GM12873 (cell line): Measurements from ENCODE around the gene METTL22.

Experiments
- CTCF ChIP-seq: IDR thresholded peaks from 2 replicates; pipeline ENCODE4 v1.5.1; 2012; ENCODE audit warnings: low read depth, mild to moderate bottlenecking, moderate library complexity, low read length, control low read depth; ENCODE audit not compliant: insufficient read depth; ENCODE audit errors: missing control alignments

The METTL22 gene, protein sequence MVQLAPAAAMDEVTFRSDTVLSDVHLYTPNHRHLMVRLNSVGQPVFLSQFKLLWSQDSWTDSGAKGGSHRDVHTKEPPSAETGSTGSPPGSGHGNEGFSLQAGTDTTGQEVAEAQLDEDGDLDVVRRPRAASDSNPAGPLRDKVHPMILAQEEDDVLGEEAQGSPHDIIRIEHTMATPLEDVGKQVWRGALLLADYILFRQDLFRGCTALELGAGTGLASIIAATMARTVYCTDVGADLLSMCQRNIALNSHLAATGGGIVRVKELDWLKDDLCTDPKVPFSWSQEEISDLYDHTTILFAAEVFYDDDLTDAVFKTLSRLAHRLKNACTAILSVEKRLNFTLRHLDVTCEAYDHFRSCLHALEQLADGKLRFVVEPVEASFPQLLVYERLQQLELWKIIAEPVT

DNA sequence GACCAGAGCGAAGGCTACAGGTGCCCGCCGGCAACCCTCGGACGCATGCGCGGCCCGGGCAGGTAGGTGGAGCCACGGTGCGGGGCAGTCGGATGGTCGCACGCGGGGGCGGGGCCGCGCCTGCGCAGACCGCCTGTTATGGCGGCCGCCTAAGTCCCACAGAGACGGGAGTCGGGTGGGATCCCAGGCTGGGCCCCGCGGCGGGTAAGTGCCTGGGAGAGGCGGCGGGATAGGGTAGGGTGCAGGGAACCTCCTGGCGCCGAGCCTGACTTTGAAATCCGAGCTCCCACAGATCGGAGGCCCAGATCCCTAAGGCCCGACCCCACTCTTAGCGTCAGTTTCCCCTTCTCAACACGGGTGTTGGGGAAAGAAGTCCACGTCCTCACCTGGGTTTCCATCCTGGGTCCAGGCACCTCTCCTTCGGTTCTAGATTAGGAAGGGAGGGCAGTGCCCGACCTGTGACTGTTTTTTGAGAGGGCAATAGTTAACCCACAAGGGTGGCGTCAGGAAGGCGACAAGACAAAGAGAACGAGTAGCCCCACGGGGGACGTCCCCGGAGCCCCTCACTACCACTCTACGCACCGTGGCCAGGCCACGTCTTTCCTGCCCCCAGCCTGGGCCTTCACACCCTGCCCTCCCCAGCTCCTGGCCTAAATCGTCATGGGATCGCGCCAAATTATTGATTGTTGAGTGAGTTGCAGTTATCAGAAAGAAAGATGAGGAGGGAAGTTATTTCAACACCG is at the start of gene METTL22:
METTL22 (plus strand) TSS at position 127 of the 743 bp plus-strand sequence. CDS start 3,968 bp downstream, outside the sequence.
- TF ChIP-seq CTCF, result no peak

DNA sequence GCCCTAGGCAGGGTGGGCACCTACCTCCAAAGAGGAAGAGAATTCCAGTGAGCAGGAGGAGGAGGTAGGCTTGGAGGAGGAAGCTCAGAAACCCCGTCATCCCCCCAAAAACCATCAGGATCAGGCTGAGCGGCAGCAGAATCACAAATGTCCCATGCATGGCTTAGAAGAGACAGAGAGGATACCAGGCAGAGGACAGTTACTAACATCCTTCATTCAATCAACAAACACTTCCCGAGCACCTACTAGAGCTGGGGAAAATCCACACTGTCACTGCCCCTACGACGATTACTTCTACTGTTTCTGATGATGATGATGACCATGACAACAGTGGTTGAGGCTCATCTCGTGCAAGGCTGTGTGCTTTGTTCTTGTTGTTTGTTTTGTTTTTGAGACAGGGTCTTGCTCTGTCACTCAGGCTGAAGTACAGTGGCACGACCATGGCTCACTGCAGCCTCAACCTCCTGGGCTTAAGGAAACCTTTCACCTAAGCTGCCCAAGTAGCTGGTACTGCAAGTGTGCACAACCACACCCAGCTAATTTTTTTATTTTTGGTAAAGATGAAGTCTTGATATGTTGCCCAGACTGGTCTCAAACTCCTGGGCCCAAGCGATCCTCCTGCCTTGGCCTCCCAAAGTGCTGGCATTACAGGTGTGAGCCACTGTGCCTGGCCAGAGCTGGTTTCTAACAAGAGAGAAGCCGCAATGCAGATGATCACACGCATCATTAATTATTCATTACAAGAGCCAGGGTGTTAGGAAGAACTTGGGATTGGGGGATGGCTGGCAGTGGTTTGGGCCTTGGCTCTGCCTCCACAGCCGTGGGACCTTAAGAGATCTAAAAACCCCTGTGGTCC is 49.2 kb upstream of the METTL22 start:
- TF ChIP-seq CTCF, result no peak

GRCh38 chr16:8572919-8573724 is 48.4 kb upstream of the METTL22 start:
- TF ChIP-seq CTCF, result peak; percentile 54

DNA sequence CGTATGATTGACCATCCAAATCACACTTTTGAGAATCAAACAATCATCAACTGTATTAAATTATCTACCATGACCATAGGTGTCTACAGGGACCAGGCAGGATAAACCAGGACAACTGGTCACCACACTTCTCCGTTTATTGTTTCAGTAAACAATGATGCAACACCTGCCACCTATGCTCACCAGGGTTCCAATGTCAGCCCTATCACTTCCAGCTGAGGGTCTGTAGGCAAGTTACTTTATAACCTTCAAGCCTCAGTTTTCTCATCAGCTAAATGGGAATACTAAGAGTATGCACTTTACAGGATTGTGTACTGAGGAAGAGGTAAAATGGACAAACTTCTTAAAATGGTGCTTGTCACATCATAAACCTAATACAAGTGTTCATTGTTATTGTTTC is 46.1 kb upstream of the METTL22 start:
- TF ChIP-seq CTCF, result no peak

DNA sequence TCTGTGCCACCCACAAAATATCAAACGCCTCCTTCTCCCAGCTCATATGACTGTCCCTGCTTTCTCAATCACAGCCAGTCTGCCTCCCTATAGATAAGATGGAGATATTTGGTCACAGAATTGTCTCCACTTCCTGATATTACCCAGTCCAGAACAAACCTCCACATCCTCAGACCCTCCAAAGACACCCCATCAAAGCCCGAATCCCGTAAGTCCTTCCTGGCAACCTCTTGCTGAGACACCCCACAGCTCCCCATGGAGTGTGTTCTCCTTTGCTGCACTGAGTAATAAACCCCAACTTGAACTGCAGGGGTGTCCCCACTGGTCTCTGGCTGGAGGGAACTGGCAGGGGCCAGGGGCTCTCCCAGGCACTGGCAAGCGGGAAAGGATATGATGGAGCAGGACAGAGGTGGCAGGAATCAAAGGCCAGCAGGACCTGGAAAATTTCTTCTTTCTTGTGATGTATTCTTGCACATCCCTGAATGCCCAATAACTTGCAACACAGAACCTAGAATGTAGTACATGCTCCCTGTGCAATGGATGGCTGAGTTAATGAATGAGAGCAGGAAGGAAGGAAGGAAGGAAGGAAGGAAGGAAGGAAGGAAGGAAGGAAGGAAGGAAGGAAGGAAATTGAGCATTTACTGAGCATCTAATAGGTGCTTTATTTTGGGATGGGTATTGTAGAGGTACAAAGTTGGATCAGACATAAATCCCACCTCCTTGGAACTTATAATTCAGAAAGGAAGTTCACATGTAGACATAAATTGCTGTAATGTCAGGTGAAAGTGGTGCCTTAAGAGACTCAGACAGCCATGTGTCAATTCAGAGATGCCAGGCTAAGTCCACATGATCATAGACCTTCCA is 45.1 kb upstream of the METTL22 start:
- no peak for TF ChIP-seq CTCF

- TF ChIP-seq CTCF, result no peak
Measured at GRCh38 chr16:8577678-8578304, 43.7 kb upstream of the METTL22 start.
